Ishikawa (cell line): ENCODE measurements around the gene CDH23.

ENCODE experiments used
- CEBPB ChIP-seq: IDR thresholded peaks from 2 replicates; pipeline ENCODE4 v1.6.1; 2012
- CREB1 ChIP-seq: IDR thresholded peaks from 2 replicates; pipeline ENCODE4 v1.6.1; 2012; ENCODE audit warnings: low read depth
- EGR1 ChIP-seq: IDR thresholded peaks from 2 replicates; pipeline ENCODE4 v1.6.1; 2012
- EP300 ChIP-seq: IDR thresholded peaks from 2 replicates; pipeline ENCODE4 v1.6.1; 2012; ENCODE audit warnings: borderline replicate concordance
- FOXM1 ChIP-seq: IDR thresholded peaks from 2 replicates; pipeline ENCODE4 v1.6.1; 2012; ENCODE audit warnings: low read depth, borderline replicate concordance
- MAX ChIP-seq: IDR thresholded peaks from 2 replicates; pipeline ENCODE4 v1.6.1; 2012
- NFIC ChIP-seq: IDR thresholded peaks from 2 replicates; pipeline ENCODE4 v1.6.1; 2012
- RAD21 ChIP-seq: IDR thresholded peaks from 2 replicates; pipeline ENCODE4 v1.6.1; 2012; ENCODE audit warnings: low read depth
- REST ChIP-seq: IDR thresholded peaks from 2 replicates; pipeline ENCODE4 v1.6.1; 2012; ENCODE audit warnings: low read depth, mild to moderate bottlenecking
- TAF1 ChIP-seq: IDR thresholded peaks from 2 replicates; pipeline ENCODE4 v1.6.1; 2012; ENCODE audit warnings: low read depth, mild to moderate bottlenecking
- TCF12 ChIP-seq: IDR thresholded peaks from 2 replicates; pipeline ENCODE4 v1.6.1; 2012; ENCODE audit warnings: low read depth
- TEAD4 ChIP-seq: IDR thresholded peaks from 2 replicates; pipeline ENCODE4 v1.6.1; 2012
- USF1 ChIP-seq: IDR thresholded peaks from 2 replicates; pipeline ENCODE4 v1.6.1; 2012
- YY1 ChIP-seq: IDR thresholded peaks from 2 replicates; pipeline ENCODE4 v1.6.1; 2012; ENCODE audit warnings: low read depth
- ZBTB7A ChIP-seq: IDR thresholded peaks from 2 replicates; pipeline ENCODE4 v1.6.1; 2012; ENCODE audit warnings: low read depth

Gene CDH23

GRCh38 chr10:71479831-71480230, 83.1 kb downstream of the CDH23 start:
- TF ChIP-seq ZBTB7A (no peak), TCF12 (no peak), FOXM1 (no peak), CEBPB (no peak), CREB1 (no peak), RAD21 (no peak), NFIC (no peak), MAX (no peak)

- TF ChIP-seq YY1 (no peak), EGR1 (no peak), TEAD4 (no peak), CREB1 (no peak), ZBTB7A (no peak), TCF12 (no peak), RAD21 (no peak), NFIC (no peak), FOXM1 (no peak), CEBPB (no peak)
Observed at GRCh38 chr10:71480662-71481061, 83.9 kb downstream of the CDH23 start.

- TF ChIP-seq EGR1 (no peak), MAX (no peak), FOXM1 (no peak), TEAD4 (no peak), CEBPB (no peak), YY1 (no peak), NFIC (no peak), TCF12 (no peak), RAD21 (no peak), TAF1 (no peak), EP300 (no peak), ZBTB7A (no peak), CREB1 (no peak), USF1 (no peak), REST (no peak)
Observed at GRCh38 chr10:71481746-71482410, 85.2 kb downstream of the CDH23 start.

- TF ChIP-seq RAD21, result no peak
- TF ChIP-seq FOXM1, result no peak
- TF ChIP-seq EP300, result no peak
- no peak for TF ChIP-seq REST
- TF ChIP-seq EGR1, result no peak
- no peak for TF ChIP-seq USF1
- TF ChIP-seq TAF1, result no peak
- no peak for TF ChIP-seq TEAD4
- no peak for TF ChIP-seq NFIC
- no peak for TF ChIP-seq CREB1
- TF ChIP-seq ZBTB7A, result no peak
- TF ChIP-seq CEBPB, result no peak
- TF ChIP-seq TCF12, result no peak
- no peak for TF ChIP-seq YY1
- no peak for TF ChIP-seq MAX
Observed at GRCh38 chr10:71482620-71483019, 85.9 kb downstream of the CDH23 start.

- TF ChIP-seq RAD21 (no peak), MAX (no peak), ZBTB7A (no peak), USF1 (no peak), YY1 (no peak), TEAD4 (no peak), CEBPB (no peak)
Observed at GRCh38 chr10:71483135-71483534, 86.4 kb downstream of the CDH23 start.
